ENCODE measurements around the gene SLC25A42.

The SLC25A42 gene

DNA sequence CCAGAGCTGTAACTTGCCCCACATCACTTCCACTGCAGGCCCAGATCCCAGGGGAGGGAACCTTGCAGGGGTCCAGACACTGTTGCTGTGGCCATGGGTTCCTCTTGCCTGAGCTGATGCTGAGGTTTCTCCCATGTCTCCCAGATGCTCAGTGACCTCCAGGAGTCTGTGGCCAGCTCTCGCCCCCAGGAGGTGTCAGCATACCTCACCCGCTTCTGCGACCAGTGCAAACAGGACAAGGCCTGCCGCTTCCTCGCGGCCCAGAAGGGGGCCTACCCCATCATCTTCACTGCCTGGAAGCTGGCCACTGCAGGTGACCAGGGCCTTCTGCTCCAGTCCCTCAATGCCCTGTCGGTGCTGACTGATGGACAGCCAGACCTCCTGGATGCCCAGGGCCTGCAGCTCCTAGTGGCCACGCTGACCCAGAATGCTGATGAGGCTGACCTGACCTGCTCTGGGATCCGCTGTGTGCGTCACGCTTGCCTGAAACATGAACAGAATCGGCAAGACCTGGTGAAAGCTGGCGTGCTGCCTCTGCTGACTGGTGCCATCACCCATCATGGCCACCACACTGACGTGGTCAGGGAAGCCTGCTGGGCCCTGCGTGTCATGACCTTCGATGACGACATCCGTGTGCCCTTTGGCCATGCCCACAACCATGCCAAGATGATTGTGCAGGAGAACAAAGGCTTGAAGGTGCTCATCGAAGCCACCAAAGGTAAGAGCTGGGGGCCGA, 12.1 kb upstream of the SLC25A42 start:
- no peak for DNase-seq

DNA sequence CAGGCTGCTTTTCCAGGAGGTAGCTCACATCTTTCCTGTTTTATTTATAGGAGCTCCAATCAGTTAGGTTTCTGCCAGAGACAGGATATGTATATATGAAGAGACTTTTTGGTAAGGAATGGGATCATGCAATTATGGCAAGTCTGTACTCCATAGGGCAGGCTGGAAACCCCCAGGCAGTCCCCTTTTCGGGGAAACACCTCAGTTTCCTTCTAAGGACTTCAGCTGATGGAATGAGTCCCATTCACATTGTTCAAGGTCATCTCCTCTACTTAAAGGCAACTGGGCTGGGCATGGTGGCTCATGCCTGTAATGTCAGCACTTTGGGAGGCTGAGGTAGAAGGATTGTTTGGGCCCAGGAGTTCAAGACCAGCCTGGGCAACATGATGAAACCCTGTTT, 10.9 kb upstream of the SLC25A42 start:
- no peak for DNase-seq

DNA sequence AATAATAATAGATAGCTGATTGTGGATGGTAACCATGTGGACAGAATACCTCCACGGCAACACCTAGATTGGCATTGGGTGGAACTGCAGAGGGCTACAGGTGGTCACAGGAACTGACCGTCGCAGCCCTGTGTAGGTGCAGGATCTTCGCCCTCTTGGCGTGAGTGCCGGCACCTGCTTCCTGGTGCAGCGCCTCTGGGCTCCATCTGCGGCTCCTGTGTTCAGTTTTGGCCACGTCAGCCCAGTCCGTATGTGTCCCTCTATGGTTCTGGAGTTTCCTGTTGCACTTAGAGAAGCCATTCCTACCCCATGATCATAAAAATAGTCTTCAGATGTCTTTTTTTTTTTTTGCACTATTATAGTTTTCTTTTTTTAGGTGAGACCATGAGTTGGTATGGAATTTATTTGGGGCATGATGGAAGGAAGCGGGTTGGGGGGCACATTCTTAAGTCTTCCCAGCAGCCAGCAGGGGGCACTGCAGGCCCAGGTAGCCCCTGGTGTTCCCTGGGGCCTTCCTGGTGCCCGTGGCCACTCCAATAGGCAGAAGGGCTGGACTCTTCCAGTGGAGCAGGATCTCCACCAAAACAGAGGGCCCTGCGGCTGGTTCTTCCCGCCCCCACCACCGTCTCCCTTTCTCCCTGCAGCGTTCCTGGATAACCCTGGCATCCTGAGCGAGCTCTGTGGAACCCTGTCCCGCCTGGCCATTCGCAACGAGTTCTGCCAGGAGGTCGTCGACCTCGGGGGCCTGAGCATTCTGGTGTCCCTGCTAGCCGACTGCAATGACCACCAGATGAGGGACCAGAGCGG, 10.1 kb upstream of the SLC25A42 start:
- peak; percentile 57 for DNase-seq

DNA sequence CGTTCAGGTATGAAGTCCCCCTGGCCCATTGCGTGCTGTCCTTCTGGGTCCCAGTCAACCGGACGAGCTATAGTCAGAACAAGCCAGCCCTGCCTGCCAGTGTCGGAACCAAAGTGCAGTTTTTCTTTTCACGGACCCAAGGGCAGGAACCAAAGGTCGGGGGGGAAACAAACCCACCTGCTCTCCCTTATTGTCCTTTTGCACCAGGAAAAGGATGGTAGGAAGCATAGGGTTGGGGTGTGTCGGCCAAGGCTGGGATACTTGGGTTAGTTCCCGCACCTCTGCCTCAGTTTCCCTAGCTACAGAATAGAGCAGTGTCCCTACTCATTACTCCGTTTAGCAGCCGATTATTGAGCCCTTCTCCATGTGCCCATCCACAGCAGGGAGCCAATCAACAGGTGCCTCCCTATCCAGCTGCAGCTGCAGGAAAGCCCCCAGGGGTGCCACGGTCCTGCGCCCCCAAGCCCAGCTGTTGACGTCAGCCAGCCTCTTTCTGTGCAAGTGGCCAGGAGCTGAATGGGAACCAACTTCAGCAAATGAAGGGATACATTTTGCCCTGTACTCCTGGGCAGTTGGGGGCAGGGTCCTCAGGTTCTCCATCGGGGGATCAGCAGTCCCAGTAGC, 9.4 kb upstream of the SLC25A42 start:
- DNase-seq, result no peak

DNA sequence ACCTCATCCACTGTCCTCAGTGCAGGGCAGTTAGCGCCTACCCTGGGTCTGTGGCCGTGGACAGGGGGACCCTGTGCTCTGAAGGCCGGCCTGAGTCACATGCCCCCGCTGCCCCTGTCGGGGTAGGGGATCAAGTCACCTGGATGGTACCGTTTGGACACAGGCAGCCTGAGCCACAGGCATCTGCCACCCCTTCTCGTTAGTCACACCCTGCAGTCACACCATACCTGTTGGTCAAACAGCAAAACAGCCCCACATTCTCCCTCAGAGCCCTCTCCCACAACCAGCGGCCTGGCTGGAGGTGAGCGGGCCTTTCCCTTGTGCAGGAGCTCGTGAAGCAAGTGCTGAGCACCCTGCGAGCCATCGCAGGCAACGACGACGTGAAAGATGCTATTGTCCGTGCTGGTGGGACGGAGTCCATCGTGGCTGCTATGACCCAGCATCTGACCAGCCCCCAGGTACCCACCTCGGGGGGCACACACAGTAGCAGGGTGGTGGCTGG, 8.8 kb upstream of the SLC25A42 start:
- no peak for DNase-seq

DNA sequence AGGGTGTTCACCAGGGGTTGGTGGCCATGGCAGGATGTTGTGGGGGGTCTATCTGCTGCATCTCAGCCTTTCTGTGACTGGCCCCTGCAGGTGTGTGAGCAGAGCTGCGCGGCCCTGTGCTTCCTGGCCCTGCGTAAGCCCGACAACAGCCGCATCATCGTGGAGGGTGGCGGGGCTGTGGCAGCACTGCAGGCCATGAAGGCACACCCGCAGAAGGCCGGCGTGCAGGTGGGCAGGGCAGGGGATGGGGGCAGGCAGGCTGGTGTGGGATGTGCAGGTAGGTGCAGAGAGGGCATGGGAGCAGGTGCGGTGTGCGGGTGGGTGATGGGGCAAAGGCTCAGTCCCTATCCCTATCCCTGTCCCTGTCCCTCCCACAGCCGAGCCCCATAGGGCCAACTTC, 8.1 kb upstream of the SLC25A42 start:
- no peak for DNase-seq

DNA sequence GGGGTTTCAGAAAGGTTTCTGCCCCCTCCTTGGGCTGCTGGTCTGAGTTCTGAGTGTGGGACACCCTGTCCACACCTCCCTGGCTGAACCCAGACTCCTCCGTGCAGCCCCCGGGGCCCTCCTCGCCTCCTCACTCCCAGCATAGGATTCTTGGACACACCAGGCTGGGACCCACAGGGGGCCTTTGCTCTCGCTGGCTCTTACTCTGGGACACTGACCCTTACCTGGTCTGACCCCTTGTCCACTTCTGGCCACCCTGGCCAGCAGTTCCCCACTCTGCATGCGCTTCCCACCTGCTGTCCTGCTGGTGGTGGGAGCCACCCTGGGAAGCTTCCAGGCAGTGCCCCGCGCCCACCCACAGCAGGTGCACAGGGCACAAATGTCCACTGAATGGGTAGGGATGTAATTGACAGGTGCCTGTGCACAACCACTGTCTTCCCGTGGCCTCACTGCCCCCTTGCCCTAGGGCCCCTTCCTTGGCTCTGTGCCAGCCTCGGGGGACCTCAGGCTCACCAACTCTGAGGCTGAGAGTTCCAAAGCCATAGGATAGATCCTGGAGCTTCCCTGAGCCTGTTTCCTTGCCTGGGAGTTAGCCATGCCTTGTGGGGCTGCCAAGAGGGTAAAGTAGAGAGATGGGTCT, 7.0 kb upstream of the SLC25A42 start:
- no peak for DNase-seq

DNA sequence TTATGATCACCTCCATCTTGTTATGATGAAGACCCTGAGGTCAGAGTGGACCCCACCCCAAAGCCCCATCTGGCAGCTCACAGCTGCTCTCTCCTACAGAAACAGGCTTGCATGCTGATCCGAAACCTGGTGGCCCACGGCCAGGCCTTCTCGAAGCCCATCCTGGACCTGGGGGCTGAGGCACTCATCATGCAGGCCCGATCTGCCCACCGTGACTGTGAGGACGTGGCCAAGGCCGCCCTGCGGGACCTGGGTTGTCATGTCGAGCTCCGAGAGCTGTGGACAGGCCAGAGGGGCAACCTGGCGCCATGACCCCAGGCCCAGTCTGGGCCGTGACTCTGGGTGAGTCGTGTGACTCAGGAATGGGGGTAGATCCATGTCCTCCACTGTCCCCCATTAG, 6.5 kb upstream of the SLC25A42 start:
- DNase-seq, result no peak

DNA sequence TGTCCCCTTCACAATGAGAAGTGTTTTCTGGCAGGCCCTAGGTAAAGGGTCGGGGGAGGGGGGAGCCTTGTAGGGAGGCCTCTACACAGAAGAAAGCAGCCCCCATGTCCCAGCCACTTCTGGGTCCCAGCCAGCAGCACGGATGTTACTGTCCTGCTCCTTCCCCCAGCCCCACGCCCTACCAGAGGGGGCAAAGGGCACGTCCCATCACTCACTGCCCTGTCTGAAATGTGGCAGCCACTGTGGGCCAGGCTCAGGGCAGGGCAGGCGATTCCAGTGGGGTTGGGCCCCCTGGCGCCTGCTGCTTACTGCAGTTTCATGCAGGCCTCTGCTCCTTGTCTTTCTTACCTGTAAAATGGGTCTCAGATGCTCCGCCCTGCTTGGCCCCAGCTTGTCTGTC, 6.1 kb upstream of the SLC25A42 start:
- DNase-seq, result no peak

DNA sequence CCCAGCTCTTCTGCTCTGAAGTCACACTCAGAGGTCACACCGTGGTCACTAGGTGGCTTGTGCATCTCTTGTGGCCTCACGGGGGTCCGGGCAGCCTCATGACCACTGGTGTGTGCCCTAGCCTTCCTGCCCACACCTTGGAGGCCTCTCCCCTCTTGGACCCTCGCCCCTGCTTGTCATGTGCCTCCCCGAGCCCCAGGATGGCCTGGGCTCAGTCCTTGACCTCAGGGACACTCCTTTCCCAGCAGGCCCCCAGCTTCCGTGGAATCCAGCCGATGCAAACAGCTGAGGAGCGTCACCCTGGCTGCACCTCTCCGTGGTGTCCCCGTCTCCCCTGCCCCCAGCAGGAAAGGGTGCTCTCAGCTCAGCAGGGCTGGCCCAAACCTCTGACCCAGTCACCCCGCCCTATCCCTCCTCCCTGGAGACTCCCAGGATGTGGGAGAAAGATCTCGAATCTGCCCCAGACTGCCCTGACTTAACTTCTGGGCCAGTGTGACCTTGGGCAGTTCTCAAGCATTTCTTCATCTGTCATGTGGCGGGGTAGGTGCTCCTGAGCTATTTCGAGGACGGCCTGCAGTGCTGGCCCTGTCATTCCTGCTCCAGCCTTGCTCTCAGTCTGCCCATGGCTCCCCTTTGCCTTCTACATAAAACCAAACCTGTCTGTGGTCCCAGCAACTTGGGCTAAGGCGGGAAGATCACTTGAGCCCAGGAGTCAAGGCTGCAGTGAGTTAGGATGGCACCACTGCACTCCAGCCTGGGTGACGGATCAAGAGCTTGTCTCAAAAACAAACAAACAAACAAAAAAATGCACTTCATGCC, 4.6 kb upstream of the SLC25A42 start:
- DNase-seq, result no peak

DNA sequence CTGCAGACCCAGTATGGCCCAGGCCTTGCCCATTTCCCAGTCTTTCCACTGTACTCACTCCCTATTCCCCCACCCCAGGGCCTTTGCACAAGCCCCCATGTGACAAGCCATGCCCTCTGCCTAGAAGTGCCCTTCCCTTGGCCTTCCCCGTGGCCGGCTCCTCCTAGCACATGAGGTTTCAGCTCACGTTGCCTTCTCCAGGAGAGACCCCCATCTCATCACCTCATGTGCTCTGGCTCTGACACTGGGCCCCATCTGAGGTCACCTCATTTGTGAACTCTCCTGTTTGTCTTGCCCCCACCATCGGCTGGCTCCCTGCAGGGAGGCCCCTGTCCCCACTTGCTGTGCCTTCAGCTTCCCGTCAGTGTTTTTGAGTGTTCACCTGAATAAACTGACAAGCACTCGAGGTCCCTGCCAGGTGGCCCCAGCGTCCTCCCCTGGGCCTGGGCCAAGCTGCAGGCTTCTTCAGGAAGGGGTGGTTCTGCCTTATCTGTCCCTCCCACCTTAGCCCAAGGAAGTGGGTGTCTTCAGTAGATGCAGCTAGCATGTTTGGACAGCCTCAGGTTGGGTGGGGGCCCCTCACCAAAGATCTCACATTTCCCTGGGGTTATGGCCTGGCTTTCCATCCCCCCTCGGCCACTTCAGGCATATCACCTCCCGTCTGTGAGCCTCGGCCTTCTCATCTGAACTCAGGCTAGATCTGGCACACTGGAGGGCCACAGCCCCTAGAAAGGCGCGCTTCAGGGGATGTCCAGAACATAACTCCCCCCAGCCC, 3.8 kb upstream of the SLC25A42 start:
- no peak for DNase-seq

DNA sequence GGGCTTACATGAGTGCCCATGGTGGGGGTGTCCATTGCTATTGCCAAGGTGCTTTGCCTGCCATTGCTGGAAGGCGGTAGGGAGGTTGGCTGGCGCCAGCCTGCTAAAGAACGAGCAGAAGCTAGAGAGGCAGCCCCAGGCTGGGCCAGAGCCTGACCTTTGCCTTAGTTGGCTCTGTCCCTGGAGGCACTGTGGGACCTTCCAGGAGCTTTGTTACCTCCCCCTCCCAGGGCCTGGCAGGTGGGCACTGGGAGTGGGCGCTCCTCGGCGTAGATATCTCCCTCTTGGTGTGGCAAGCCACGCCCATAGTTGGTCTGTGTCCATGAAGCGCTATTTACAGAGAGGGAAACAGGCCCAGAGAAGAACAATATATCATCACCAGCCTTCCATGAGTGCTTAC, 2.3 kb upstream of the SLC25A42 start:
- no peak for DNase-seq

DNA sequence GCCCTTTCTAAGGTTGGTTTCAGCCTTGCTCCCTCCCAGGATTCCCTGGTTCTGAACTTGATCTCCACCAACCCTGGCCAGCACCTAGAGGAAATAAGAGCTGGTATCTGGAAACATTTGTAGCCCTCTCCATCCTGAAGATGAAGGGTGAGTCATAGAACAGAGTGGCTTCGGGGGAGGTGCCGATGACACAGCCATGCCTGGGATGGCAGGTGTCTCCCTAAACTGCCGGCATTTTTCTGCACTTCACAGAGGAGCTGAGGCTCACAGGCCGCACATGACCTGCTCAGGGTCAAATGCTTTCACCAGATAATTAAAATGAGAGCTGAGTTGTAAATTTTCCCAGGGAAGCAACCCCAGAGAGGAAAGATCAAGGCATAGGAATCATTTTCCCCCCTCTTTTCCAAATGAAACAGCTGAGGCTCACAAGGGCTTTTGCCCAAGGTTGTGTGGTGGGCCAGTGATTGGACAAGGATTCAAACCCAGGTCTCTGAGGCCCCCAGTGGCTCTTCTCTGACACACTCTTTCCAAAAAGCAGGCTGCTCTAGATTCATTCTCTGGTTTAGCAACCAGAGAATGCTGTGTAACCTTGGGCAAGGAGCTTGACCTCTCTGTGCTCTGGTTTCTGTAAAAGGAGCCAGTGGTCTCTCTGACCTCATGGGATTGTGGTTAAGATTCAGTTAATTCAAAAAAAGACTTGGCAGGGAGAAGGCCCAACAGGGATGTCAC, 1.2 kb upstream of the SLC25A42 start:
- DNase-seq, result no peak

DNA sequence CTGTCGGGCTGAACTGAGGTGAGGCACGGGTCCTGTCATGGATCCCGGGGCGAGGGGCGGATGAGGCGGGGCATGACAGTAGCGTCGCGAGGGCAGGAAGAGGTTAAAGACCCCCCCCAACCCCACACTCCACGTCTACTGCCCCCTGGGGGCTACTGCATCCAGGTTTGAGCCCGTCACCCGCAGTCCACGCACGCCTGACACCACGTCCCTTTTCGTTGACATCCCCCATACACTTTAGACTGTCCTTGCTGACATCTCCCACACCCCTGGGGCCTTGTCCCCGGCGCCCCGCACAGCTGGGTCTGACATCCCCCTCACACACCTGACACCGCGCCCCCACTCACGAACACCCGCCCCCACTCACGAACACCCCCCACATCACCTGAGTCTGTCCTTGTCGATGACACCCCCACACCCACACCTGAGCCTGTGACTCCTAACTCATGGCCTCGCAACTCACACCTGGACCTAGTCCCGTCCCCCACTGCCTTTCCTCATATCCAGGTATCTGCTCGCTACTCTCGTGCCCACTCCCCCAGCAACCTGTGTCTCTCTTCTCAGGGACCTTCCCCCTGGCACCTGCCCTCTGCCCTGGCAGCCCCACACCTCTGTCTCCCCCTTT, 416 bp downstream of the SLC25A42 start:
- no peak for DNase-seq

DNA sequence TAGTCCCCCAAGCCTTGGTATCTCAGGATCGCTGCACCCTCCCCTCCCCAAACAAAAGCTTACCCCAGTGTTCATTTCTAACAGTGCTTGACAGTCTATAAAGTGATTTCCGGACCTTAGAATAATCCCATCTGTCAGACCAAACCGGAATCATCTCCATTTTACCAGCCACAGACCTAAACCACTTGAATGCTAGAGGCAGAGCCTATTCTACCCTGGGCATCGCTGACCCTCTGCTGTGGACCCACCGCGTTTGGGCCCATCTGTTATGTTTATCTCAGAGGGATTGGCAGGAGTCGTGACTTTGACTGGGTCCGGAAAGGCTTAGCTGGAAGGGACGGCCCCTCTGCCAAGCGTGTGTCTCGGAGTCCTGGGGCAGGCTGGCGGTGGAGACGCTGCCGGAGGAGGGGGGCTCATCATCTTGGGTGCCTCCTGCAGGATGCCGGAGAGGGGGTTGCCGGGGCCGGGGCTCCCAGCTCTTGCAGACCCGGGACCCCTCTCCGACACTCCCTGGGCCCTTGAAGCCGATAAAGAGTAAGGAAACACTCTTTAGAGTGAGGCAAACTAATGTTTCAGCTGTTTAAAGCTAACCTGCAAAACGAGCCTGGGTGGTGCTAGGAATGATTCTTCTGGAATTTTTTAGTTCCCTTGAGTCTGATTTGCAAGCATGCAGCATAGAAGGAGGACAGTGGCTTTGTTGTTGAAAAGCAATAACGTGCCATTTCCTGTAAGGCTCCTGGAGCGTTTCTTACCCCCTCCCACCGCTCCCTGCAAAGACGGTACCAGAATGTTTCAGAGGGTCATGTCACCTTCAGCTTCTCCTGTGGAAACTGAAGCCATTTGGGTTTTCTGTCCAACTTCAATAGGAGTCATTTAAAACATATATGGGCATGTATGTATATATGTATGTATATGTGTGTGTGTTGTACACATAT, 1.3 kb downstream of the SLC25A42 start:
- DNase-seq, result peak; percentile 50

DNA sequence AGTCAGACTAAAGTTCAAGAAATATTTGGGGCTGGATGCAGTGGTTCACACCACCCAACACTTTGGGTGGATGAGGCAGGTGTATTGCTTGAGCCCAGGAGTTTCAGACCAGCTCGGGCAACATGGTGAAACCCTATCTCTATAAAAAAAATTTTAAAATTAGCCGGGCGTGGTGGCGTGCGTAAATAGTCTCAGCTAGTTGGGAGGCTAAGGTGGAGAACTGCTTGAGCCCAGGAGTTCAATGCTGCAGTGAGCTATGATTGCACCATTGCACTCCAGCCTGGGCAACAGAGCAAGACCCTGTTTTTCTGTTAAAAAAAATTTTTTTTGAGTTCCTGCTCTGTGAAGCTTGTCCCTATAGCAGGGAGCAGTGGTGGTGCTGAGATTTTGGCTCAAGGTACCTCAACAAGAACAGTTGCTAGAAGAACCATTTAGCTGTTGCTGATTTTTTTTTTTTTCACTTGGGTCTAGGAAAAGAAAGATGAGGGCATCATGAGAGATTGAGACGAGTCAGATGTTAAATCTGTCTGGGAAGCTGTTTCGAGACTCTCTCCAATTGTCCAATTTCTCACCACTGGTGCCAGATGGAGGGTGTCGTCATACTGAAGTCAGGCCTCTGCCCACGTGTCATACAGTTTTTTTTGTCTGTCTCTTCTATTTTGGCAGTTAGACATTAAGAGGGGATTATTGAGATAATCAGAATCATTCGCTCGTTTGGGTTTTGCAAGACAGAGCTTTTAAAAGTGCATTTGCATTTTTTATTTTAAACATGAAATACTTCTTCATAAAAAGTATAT, 3.7 kb downstream of the SLC25A42 start:
- no peak for DNase-seq

DNA sequence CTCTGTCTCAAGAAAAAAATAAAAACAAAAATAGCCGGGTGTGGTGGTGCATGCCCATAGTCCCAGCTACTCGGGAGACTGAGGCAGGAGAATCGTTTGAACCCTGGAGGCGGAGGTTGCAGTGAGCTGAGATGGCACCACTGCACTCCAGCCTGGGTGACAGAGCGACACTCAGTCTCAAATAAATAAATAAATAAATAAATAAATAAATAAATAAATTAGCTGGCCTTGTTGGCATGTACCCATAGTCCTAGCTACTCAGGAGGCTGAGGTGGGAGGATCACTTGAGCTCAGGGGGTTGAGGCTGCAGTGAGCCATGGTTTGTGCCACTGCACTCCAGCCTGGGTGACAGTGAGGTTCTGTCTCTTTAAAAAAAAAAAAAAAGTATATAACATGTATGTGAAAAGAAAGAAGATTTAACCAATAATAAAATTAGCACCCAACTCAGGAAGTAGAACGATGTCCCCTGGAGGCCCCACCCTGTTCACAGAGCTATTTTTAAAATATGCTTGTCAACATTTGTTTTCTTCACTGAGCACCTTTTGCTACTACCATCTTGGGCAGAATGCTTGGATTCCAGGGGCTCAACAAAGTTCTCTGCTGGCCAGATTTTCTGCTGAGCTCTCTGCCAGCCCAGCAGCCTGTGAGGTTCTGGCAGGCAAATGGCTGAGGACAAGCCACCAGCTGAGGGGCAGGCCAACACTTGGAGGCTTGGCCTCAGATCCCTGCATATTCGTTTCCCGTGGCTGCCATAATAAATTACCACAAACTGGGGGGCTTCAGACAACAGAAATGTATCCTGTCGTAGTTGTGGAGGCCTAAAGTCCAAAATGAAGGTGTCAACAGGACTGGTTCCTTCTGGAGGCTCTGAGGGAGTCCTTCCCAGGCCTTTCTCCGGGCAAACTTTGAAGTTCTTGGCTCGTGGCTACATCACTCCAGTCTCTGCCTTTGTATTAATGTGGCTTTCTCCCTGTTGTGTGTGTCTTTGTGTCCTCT, 5.2 kb downstream of the SLC25A42 start:
- no peak for DNase-seq
